Measurements from ENCODE around the gene BICD2. TPM values are rescaled to one million over a fixed set of nuclear protein-coding genes. Genes with fewer than 3 reads are reported as not detected.
A peak's percentile ranks its signal among the peaks of the same experiment; 100 is the strongest.

The BICD2 gene
- total and polyA plus RNA-seq, 4 donors, result 13.8 to 33.2 (median 26.4) TPM

DNA sequence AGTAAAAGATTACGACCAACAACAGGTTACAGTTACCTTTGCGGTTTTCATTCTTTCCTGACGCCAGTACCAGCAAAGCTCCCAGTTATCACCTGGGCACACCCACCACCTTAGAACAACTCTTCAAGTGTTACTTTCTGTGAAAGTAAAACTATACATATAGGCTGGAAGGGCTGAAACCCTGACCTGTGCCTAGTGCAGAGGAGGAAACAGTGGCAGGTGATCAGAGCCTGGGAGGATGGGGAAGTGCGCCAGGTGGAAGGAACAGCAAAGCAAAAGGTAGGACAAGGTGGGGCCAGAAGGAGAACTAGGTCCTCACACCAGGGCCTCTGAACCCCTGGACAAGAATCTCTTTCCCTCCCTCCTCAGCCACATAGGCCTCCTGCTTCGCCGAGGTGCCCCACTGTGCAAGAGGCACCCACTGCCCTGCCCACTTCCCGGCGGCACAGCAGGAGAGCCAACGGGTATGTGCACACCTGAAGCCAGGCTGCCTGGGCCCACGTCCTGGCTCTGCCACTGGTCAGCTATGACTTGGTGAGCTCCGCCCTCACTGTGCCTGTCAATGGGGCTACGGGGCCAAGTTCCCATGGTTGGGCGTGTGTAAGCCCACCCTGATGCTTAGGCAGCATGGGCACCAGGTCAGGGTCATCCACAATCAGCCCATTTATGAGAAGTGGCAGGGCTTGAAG, 26.9 kb downstream of the BICD2 start:
- no peak overlapping the region for H3K9ac ChIP-seq (ENCODE audit: insufficient read depth in 1 of 2, low read length in 2 of 2)
- DNase-seq (peak in 1 of 3 donors; percentile 3), ATAC-seq (ENCODE audit: insufficient read depth, low FRiP score) (no peak)
- peak overlapping the region; percentile 24 to 57 for H3K27ac ChIP-seq (ENCODE audit: low read depth in 1 of 2, low read length in 1 of 2)
- H3K4me1 ChIP-seq (ENCODE audit: control insufficient read depth in 5 of 5, insufficient read depth in 5 of 5, low read length in 5 of 5), result peaks cover 0 to 46% (median 14%) of the 10 kb centered on the region in 5 donors
- H3K27me3 ChIP-seq (ENCODE audit: control insufficient read depth in 3 of 3, insufficient read depth in 3 of 3, low read length in 2 of 3), result no peaks in the 10 kb centered on the region
- no peaks in the 10 kb centered on the region for H3K9me3 ChIP-seq (ENCODE audit: control insufficient read depth in 4 of 4, insufficient read depth in 3 of 4, low read length in 3 of 4)
- H3K4me3 ChIP-seq, result no peak overlapping the region
- H3K36me3 ChIP-seq (ENCODE audit: control insufficient read depth in 4 of 4, insufficient read depth in 4 of 4, low read length in 4 of 4), result no peaks in the 10 kb centered on the region
- WGBS, 2 donors, result 87 to 91% methylated on average over 13 of the region's 13 CpGs
- TF ChIP-seq, protein P1, sequence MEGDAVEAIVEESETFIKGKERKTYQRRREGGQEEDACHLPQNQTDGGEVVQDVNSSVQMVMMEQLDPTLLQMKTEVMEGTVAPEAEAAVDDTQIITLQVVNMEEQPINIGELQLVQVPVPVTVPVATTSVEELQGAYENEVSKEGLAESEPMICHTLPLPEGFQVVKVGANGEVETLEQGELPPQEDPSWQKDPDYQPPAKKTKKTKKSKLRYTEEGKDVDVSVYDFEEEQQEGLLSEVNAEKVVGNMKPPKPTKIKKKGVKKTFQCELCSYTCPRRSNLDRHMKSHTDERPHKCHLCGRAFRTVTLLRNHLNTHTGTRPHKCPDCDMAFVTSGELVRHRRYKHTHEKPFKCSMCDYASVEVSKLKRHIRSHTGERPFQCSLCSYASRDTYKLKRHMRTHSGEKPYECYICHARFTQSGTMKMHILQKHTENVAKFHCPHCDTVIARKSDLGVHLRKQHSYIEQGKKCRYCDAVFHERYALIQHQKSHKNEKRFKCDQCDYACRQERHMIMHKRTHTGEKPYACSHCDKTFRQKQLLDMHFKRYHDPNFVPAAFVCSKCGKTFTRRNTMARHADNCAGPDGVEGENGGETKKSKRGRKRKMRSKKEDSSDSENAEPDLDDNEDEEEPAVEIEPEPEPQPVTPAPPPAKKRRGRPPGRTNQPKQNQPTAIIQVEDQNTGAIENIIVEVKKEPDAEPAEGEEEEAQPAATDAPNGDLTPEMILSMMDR (IDR thresholded peaks at IDR 0.05; ENCODE audit: control extremely low read depth, extremely low read depth), result no peak

- Histone ChIP-seq H3K27ac (ENCODE audit: low read depth in 1 of 2, low read length in 1 of 2) (no peak overlapping the region), H3K27me3 (ENCODE audit: control insufficient read depth in 3 of 3, insufficient read depth in 3 of 3, low read length in 2 of 3) (no peaks in the 10 kb centered on the region), H3K9me3 (ENCODE audit: control insufficient read depth in 4 of 4, insufficient read depth in 3 of 4, low read length in 3 of 4) (no peaks in the 10 kb centered on the region), H3K4me1 (ENCODE audit: control insufficient read depth in 5 of 5, insufficient read depth in 5 of 5, low read length in 5 of 5) (peaks cover 0 to 46% (median 14%) of the 10 kb centered on the region in 5 donors), H3K36me3 (ENCODE audit: control insufficient read depth in 4 of 4, insufficient read depth in 4 of 4, low read length in 4 of 4) (no peaks in the 10 kb centered on the region), H3K9ac (ENCODE audit: insufficient read depth in 1 of 2, low read length in 2 of 2) (no peak overlapping the region), H3K4me3 (no peak overlapping the region)
- TF ChIP-seq, protein P1 (IDR thresholded peaks at IDR 0.05; ENCODE audit: control extremely low read depth, extremely low read depth), result no peak
- DNase-seq, result no peak
- 80 to 83% methylated on average over 6 of the region's 6 CpGs for WGBS, 2 donors
- no peak for ATAC-seq (ENCODE audit: insufficient read depth, low FRiP score)
These were observed 27.4 kb downstream of the BICD2 start for GRCh38 chr9:92737216-92737606.

DNA sequence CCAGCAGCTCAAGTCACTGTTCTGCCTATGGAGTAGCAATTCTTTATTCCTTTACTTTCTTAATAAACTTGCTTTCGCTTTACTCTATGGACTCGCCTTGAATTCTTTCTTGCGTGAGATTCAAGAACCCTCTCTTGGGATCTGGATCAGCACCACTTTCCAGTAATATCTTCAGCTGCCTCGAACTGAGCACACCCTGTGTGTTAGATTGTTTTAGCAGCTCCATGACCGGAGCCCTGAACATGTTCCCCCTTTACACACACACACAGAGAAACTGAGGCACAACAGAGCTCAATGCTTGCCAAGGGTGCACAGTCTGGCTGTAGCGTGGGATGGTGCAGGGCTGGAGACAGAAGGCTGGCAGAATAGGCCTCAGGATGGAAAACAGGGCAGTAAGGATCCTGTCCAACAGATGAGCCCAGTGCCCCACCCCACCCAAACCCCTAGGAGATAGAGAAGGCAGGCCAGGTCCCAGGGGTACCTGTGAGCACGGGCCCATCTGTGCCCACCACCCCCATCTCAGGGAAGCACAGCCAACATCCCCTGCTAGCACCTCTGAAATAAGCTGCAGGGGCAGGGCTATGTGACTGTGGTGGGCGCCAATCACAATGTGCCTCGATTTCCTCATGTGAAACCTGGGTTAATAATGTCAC, 27.9 kb downstream of the BICD2 start:
- Histone ChIP-seq H3K4me3 (no peak overlapping the region), H3K36me3 (ENCODE audit: control insufficient read depth in 4 of 4, insufficient read depth in 4 of 4, low read length in 4 of 4) (no peaks in the 10 kb centered on the region), H3K27me3 (ENCODE audit: control insufficient read depth in 3 of 3, insufficient read depth in 3 of 3, low read length in 2 of 3) (no peaks in the 10 kb centered on the region), H3K9ac (ENCODE audit: insufficient read depth in 1 of 2, low read length in 2 of 2) (no peak overlapping the region), H3K4me1 (ENCODE audit: control insufficient read depth in 5 of 5, insufficient read depth in 5 of 5, low read length in 5 of 5) (peaks cover 0 to 46% (median 14%) of the 10 kb centered on the region in 5 donors), H3K9me3 (ENCODE audit: control insufficient read depth in 4 of 4, insufficient read depth in 3 of 4, low read length in 3 of 4) (no peaks in the 10 kb centered on the region), H3K27ac (ENCODE audit: low read depth in 1 of 2, low read length in 1 of 2) (no peak overlapping the region)
- ATAC-seq (ENCODE audit: insufficient read depth, low FRiP score) (no peak), DNase-seq (peak in 1 of 3 donors; percentile 4)
- 87 to 98% methylated on average over 8 to 9 of the region's 9 CpGs for WGBS, 2 donors
- TF ChIP-seq, protein P1 (IDR thresholded peaks at IDR 0.05; ENCODE audit: control extremely low read depth, extremely low read depth), result no peak
